Natural killer cell (primary cell): ENCODE data around the gene OR7G1. TPM values are rescaled to one million over a fixed set of nuclear protein-coding genes. Genes with fewer than 3 reads are reported as not detected.

Experiments
- ATAC-seq, 3 donors: fragments of 150-1000 bp in 2 of 3; fragments of 200-7000 bp in 1 of 3; cut with Tn5 transposase; 1 replicate in 1 of 3; 2 replicates in 2 of 3; pipeline ENCODE4 v1.10.0; 2021; ENCODE audit warnings: mild to moderate bottlenecking in 2 of 3, moderate library complexity in 2 of 3
- DNase-seq, 2 donors: peaks; one replicate each; pipeline versions ENCODE4 v3.0.0 to v3.0.0-alpha.2; 2013 to 2021; ENCODE audit warnings: mixed read lengths in 1 of 2
- H3K27ac ChIP-seq: one replicate; pipeline ENCODE4 v1.5.1; 2013; ENCODE audit warnings: mild to moderate bottlenecking, low read length
- H3K27me3 ChIP-seq: one replicate; pipeline ENCODE4 v1.6.1; 2013; ENCODE audit warnings: low read length; ENCODE audit not compliant: control insufficient read depth, insufficient read depth
- H3K36me3 ChIP-seq: one replicate; pipeline ENCODE4 v1.6.1; 2013; ENCODE audit warnings: low read length; ENCODE audit not compliant: control insufficient read depth, insufficient read depth
- H3K4me1 ChIP-seq: one replicate; pipeline ENCODE4 v1.6.1; 2013; ENCODE audit warnings: low read length; ENCODE audit not compliant: control insufficient read depth, insufficient read depth
- H3K4me3 ChIP-seq: one replicate; pipeline ENCODE4 v1.5.1; 2013; ENCODE audit warnings: low read length
- H3K9me3 ChIP-seq: one replicate; pipeline ENCODE4 v1.6.1; 2013; ENCODE audit warnings: low read length; ENCODE audit not compliant: control insufficient read depth, insufficient read depth
- H3K27ac Mint-ChIP-seq, 2 donors: one replicate each; pipeline ENCODE4 v1.8.0; 2022; ENCODE audit warnings: mild to moderate bottlenecking in 2 of 2, mixed read lengths in 2 of 2, moderate library complexity in 1 of 2
- H3K27me3 Mint-ChIP-seq, 2 donors: one replicate each; pipeline ENCODE4 v1.8.0; 2022; ENCODE audit warnings: low read depth in 2 of 2, mixed read lengths in 2 of 2
- H3K36me3 Mint-ChIP-seq: one replicate; pipeline ENCODE4 v1.8.0; 2022; ENCODE audit warnings: mixed read lengths
- H3K4me1 Mint-ChIP-seq, 2 donors: one replicate each; pipeline ENCODE4 v1.8.0; 2022; ENCODE audit warnings: mixed read lengths in 2 of 2
- H3K4me3 Mint-ChIP-seq: one replicate; pipeline ENCODE4 v1.8.0; 2022; ENCODE audit warnings: mild to moderate bottlenecking, moderate library complexity, mixed read lengths
- H3K9me3 Mint-ChIP-seq, 2 donors: one replicate each; pipeline ENCODE4 v1.8.0; 2022; ENCODE audit warnings: mixed read lengths in 2 of 2
- CTCF ChIP-seq: fragments of 200-600 bp; IDR thresholded peaks from one replicate; pipeline ENCODE4 v1.8.0; 2022; ENCODE audit warnings: antibody characterized with exemption
- WGBS: methylation state at CpG from one replicate; pipeline ENCODE4 v1.1.7; 2013; ENCODE audit warnings: missing lambda C conversion rate; ENCODE audit not compliant: insufficient coverage; 5-methylcytosine and 5-hydroxymethylcytosine counted together
- intact Hi-C: fragments of 100-400 bp; cut with micrococcal nuclease; formaldehyde crosslinking; loops from one replicate; pipeline ENCODE4 v1.14.2; 2022
- total RNA-seq, 4 donors: library from RNA; stranded (reverse); fragments of 120-200 nt in 1 of 4; gene quantifications; one replicate each; pipeline versions ENCODE4 v1.2.3 to v1.2.4, GENCODE V29; 2013 to 2022

The OR7G1 gene
- total RNA-seq = not detected
- total RNA-seq (2013) = not detected

DNA sequence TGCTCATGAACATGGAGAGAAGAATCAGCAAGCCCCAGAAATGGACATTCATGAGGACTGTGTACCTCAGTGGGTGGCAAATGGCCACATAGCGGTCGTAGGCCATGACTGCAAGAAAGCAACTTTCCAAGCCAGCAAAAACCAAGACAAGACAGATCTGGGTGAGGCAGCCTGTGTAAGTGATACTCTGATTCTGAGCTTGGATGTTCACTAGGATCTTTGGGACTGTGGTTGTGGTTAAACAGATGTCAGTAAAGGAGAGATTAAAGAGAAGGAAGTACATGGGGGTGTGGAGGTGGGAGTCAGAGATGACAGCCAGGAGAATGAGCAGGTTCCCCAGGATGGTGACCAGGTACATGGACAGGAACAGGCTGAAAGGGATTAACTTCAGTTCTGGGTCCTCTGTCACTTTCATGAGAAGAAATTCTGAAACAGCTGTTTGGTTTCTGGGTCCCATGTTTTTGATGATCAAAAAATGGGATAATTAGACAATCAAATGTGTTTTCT, at the start of gene OR7G1:
TSS of gene OR7G1 (minus strand) at position 457 of the 507 bp plus-strand sequence. CDS start at position 457, 0 bp downstream.
- Histone ChIP-seq H3K27ac (no peak within 1 kb of the TSS), H3K9me3 (no peaks in the 10 kb centered on the region), H3K4me1 (no peaks in the 10 kb centered on the region), H3K4me3 (no peak within 1 kb of the TSS), H3K36me3 (no peaks in the 10 kb centered on the region), H3K27me3 (peaks cover 2% of the 10 kb centered on the region)
- ATAC-seq (no peak), DNase-seq (no peak)
- no peaks in the 10 kb centered on the region for H3K4me1 Mint-ChIP-seq
- no peak for TF ChIP-seq CTCF
- no peak within 1 kb of the TSS for H3K27ac Mint-ChIP-seq
- H3K4me3 Mint-ChIP-seq = no peak within 1 kb of the TSS
- 96% methylated on average over 2 of the region's 2 CpGs for WGBS
- H3K9me3 Mint-ChIP-seq = no peaks in the 10 kb centered on the region
- no peaks in the 10 kb centered on the region for H3K36me3 Mint-ChIP-seq
- peaks cover 13 to 14% of the 10 kb centered on the region in 2 donors for H3K27me3 Mint-ChIP-seq
- intact Hi-C loops = no loop called here

GRCh38 chr19:9165261-9165660, 49.7 kb upstream of the OR7G1 start:
- no peaks in the 10 kb centered on the region for H3K27me3 Mint-ChIP-seq
- ATAC-seq (no peak), DNase-seq (no peak)
- no peaks in the 10 kb centered on the region for H3K9me3 Mint-ChIP-seq
- no peak overlapping the region for H3K4me3 Mint-ChIP-seq
- no peaks in the 10 kb centered on the region for H3K4me1 ChIP-seq
- no peaks in the 10 kb centered on the region for H3K27me3 ChIP-seq
- no peak overlapping the region for H3K27ac Mint-ChIP-seq
- H3K27ac ChIP-seq = no peak overlapping the region
- no peak for TF ChIP-seq CTCF
- peaks cover 34% of the 10 kb centered on the region for H3K36me3 Mint-ChIP-seq
- no peaks in the 10 kb centered on the region for H3K4me1 Mint-ChIP-seq
- WGBS = 94% methylated on average over 3 of the region's 3 CpGs
- no peak overlapping the region for H3K4me3 ChIP-seq
- H3K9me3 ChIP-seq = peaks cover 4% of the 10 kb centered on the region
- peaks cover 35% of the 10 kb centered on the region for H3K36me3 ChIP-seq
- intact Hi-C loops = no loop called here

DNA sequence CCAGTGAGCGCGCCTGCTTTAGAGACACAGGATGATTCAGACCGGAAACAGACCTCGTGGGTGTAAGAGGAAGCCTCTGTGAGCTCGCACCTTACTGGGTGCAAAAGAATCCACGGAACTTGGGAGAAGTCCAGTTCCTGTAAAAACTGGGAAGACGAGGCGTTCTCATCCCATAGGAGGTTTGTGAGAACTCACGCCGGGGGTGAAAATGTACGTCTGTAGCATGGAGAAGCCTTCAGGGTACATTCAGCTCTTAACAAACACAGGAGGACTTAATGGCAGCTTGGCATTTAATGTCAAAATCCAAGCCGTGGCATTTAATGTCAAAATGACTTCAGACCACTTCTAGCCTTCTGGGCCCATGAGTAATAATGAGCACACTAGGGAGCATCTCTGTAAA, 45.9 kb upstream of the OR7G1 start:
- H3K4me1 Mint-ChIP-seq = peaks cover 3 to 4% of the 10 kb centered on the region in 2 donors
- no peak overlapping the region for H3K4me3 ChIP-seq
- no peaks in the 10 kb centered on the region for H3K9me3 Mint-ChIP-seq
- intact Hi-C loops = no loop called here
- WGBS = 96% methylated on average over 12 of the region's 12 CpGs
- ATAC-seq = no peak
- H3K4me1 ChIP-seq = peaks cover 3% of the 10 kb centered on the region
- H3K36me3 ChIP-seq = peaks cover 66% of the 10 kb centered on the region
- no peak for DNase-seq
- H3K27ac Mint-ChIP-seq = no peak overlapping the region
- H3K27ac ChIP-seq = no peak overlapping the region
- H3K36me3 Mint-ChIP-seq = peaks cover 32% of the 10 kb centered on the region
- TF ChIP-seq CTCF = no peak
- no peaks in the 10 kb centered on the region for H3K27me3 ChIP-seq
- no peak overlapping the region for H3K4me3 Mint-ChIP-seq
- H3K27me3 Mint-ChIP-seq = no peaks in the 10 kb centered on the region
- H3K9me3 ChIP-seq = peaks cover 4% of the 10 kb centered on the region

DNA sequence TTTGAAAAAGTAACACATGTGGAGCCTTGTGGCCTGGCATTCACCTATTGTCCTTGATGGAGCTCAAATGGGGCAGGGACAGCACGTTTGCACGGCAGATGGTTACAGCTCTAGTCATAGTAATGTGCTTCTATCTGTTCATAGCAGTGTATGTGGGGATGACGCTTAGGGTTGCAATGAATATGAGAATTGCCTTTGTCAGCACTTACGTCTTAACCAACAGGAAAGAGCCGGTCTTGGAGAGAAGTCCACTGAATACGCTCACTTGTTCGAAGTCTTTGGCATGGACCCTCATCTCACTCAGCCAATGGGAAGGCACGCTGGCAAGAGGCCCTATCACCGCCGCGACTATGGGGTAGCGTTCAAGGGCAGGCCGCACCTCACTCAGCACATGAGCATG, 44.3 kb upstream of the OR7G1 start:
- H3K9me3 Mint-ChIP-seq = no peaks in the 10 kb centered on the region
- peaks cover 4% of the 10 kb centered on the region for H3K4me1 ChIP-seq
- intact Hi-C loops = no loop called here
- H3K27me3 Mint-ChIP-seq = no peaks in the 10 kb centered on the region
- no peak overlapping the region for H3K4me3 Mint-ChIP-seq
- WGBS = 98% methylated on average over 13 of the region's 13 CpGs
- no peak overlapping the region for H3K27ac Mint-ChIP-seq
- no peak for TF ChIP-seq CTCF
- H3K4me3 ChIP-seq = no peak overlapping the region
- H3K4me1 Mint-ChIP-seq = peaks cover 15 to 16% of the 10 kb centered on the region in 2 donors
- H3K9me3 ChIP-seq = peaks cover 4% of the 10 kb centered on the region
- no peak overlapping the region for H3K27ac ChIP-seq
- peaks cover 32% of the 10 kb centered on the region for H3K36me3 Mint-ChIP-seq
- no peaks in the 10 kb centered on the region for H3K27me3 ChIP-seq
- DNase-seq (no peak), ATAC-seq (no peak)
- H3K36me3 ChIP-seq = peaks cover 71% of the 10 kb centered on the region
